Neural cell (in vitro differentiated cells): ENCODE results near the gene CCDC9. TPM values are rescaled to one million over a fixed set of nuclear protein-coding genes. Genes with fewer than 3 reads are reported as not detected.

Experiments
- H2AFZ ChIP-seq: fragments of 200-600, 300-800 bp; sonication (generic), shearing (Covaris generic); 2 replicates; pipeline ENCODE4 v1.6.0; 2014; ENCODE audit warnings: low read depth, mild to moderate bottlenecking, antibody characterized with exemption, low read length, moderate library complexity
- H3F3A ChIP-seq: fragments of 200-600 bp; shearing (Covaris generic); 2 replicates; pipeline ENCODE4 v1.6.1; 2016; ENCODE audit warnings: mild to moderate bottlenecking, moderate library complexity, mixed read lengths, antibody characterized with exemption, low read length; ENCODE audit not compliant: insufficient read depth, poor library complexity, severe bottlenecking
- H3K27ac ChIP-seq: fragments of 200-600, 300-800 bp; sonication (generic), shearing (Covaris generic); 2 replicates; pipeline ENCODE4 v1.5.1; 2014; ENCODE audit warnings: mild to moderate bottlenecking, low read length, moderate library complexity
- H3K27me3 ChIP-seq: fragments of 300-800, 200-600 bp; sonication (generic), shearing (Covaris generic); 2 replicates; pipeline ENCODE4 v1.6.0; 2014; ENCODE audit warnings: mild to moderate bottlenecking, low read depth, low read length, moderate library complexity; ENCODE audit not compliant: insufficient read depth
- H3K36me3 ChIP-seq: fragments of 300-800, 200-600 bp; sonication (generic), shearing (Covaris generic); 2 replicates; pipeline ENCODE4 v1.5.1; 2014; ENCODE audit warnings: mild to moderate bottlenecking, antibody characterized with exemption, low read length, moderate library complexity; ENCODE audit not compliant: insufficient read depth
- H3K4me2 ChIP-seq: fragments of 300-800, 200-600 bp; sonication (generic), shearing (Covaris generic); 2 replicates; pipeline ENCODE4 v1.6.0; 2014; ENCODE audit warnings: mild to moderate bottlenecking, low read length
- H3K4me3 ChIP-seq: fragments of 300-800, 200-600 bp; sonication (generic), shearing (Covaris generic); 2 replicates; pipeline ENCODE4 v1.5.1; 2014; ENCODE audit warnings: mild to moderate bottlenecking, low read length, moderate library complexity
- H3K79me2 ChIP-seq: fragments of 200-600 bp; shearing (Covaris generic); replicated peaks from 2 replicates; pipeline ENCODE4 v1.6.0; 2014; ENCODE audit warnings: mild to moderate bottlenecking, low read length, moderate library complexity; ENCODE audit not compliant: insufficient read depth
- H3K9ac ChIP-seq: fragments of 300-800, 200-600 bp; sonication (generic), shearing (Covaris generic); 2 replicates; pipeline ENCODE4 v1.6.1; 2016; ENCODE audit warnings: mild to moderate bottlenecking, low read length, mixed read lengths
- H3K9me2 ChIP-seq: fragments of 200-600 bp; shearing (Covaris generic); 2 replicates; pipeline ENCODE4 v1.6.1; 2016; ENCODE audit warnings: mild to moderate bottlenecking, low read length, mixed read lengths; ENCODE audit not compliant: insufficient read depth
- H3K9me3 ChIP-seq: fragments of 200-600, 300-800 bp; sonication (generic), shearing (Covaris generic); 2 replicates; pipeline ENCODE4 v1.6.1; 2016; ENCODE audit warnings: mild to moderate bottlenecking, mixed run types, low read length, moderate library complexity, mixed read lengths
- H4K20me1 ChIP-seq: fragments of 200-600 bp; shearing (Covaris generic); 2 replicates; pipeline ENCODE4 v1.6.1; 2016; ENCODE audit warnings: mild to moderate bottlenecking, mixed run types; ENCODE audit not compliant: insufficient read depth
- CTCF ChIP-seq: fragments of 450-650 bp; IDR thresholded peaks from 2 replicates; pipeline ENCODE4 v1.5.1; 2014; ENCODE audit warnings: antibody characterized with exemption, mild to moderate bottlenecking, moderate library complexity; ENCODE audit not compliant: poor library complexity, severe bottlenecking
- EP300 ChIP-seq: fragments of 450-650 bp; conservative IDR thresholded peaks from 2 replicates; pipeline ENCODE4 v1.6.1; 2014; ENCODE audit warnings: antibody characterized with exemption, mild to moderate bottlenecking, moderate library complexity; ENCODE audit not compliant: poor library complexity, severe bottlenecking
- EZH2 ChIP-seq: fragments of 200-600, 300-800 bp; shearing (Covaris generic), sonication (generic); IDR thresholded peaks from 2 replicates; pipeline ENCODE4 v1.6.1; 2014; ENCODE audit warnings: antibody characterized with exemption, low read length, borderline replicate concordance, mild to moderate bottlenecking; ENCODE audit not compliant: insufficient read depth, poor library complexity, severe bottlenecking
- MXI1 ChIP-seq: fragments of 450-650 bp; conservative IDR thresholded peaks from 2 replicates; pipeline ENCODE4 v1.6.1; 2014; ENCODE audit warnings: antibody characterized with exemption, mild to moderate bottlenecking; ENCODE audit not compliant: poor library complexity, severe bottlenecking
- POLR2AphosphoS5 ChIP-seq: IDR thresholded peaks from 2 replicates; pipeline ENCODE4 v1.6.1; 2012
- RAD21 ChIP-seq: fragments of 450-650 bp; conservative IDR thresholded peaks from 2 replicates; pipeline ENCODE4 v1.6.1; 2014; ENCODE audit warnings: antibody characterized with exemption, mild to moderate bottlenecking, moderate library complexity
- SMC3 ChIP-seq: fragments of 450-650 bp; conservative IDR thresholded peaks from 2 replicates; pipeline ENCODE4 v1.6.1; 2014; ENCODE audit warnings: antibody characterized with exemption, mild to moderate bottlenecking, moderate library complexity; ENCODE audit not compliant: poor library complexity
- TAF1 ChIP-seq: IDR thresholded peaks from 2 replicates; pipeline ENCODE4 v1.6.1; 2012; ENCODE audit warnings: low read depth
- polyA plus RNA-seq: library from polyadenylated mRNA; depleted of rRNA; stranded (reverse); fragments of >200 nt; gene quantifications from 2 replicates; pipeline ENCODE4 v1.2.3, GENCODE V29; 2014
- TF ChIP-seq, protein P1 (sequence below): IDR thresholded peaks from 2 replicates; pipeline ENCODE4 v1.6.1; 2012; ENCODE audit warnings: borderline replicate concordance

The CCDC9 gene
- polyA plus RNA-seq, 1 donor from 2014 or later = 2.1 TPM

DNA sequence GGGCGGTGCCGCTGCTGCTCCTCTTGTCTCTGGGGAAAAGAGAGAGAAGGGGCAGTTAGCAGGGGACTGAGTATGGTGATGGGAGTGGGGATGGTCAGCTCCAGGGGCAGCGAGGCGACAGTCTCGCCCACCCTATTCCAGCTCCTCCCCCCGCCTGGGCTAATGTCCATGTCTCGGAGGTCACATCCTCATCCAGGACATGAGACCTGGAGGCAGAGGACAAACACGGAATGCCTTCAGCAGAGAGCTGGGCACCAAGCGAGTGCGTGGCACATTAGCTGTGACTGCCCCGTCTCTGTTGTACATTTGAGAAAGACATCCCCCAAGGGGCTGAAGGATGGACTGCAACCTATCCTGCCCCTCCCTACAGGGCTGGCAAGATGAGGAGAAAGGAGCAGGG, 34.4 kb upstream of the CCDC9 start:
- Histone ChIP-seq H3K4me3 (no peak overlapping the region), H3K9me2 (no peaks in the 10 kb centered on the region), H3K36me3 (no peaks in the 10 kb centered on the region), H3K9ac (no peak overlapping the region), H3K9me3 (no peaks in the 10 kb centered on the region), H2AFZ (no peak overlapping the region), H3F3A (no peaks in the 10 kb centered on the region), H3K79me2 (no peaks in the 10 kb centered on the region), H3K27ac (no peak overlapping the region), H4K20me1 (no peaks in the 10 kb centered on the region), H3K27me3 (no peaks in the 10 kb centered on the region), H3K4me2 (no peak overlapping the region)
- TF ChIP-seq RAD21 = no peak
- TF ChIP-seq MXI1 = no peak
- no peak for TF ChIP-seq EP300
- TF ChIP-seq EZH2 = no peak
- no peak for TF ChIP-seq SMC3
- TF ChIP-seq CTCF = no peak
- TF ChIP-seq, protein P1, sequence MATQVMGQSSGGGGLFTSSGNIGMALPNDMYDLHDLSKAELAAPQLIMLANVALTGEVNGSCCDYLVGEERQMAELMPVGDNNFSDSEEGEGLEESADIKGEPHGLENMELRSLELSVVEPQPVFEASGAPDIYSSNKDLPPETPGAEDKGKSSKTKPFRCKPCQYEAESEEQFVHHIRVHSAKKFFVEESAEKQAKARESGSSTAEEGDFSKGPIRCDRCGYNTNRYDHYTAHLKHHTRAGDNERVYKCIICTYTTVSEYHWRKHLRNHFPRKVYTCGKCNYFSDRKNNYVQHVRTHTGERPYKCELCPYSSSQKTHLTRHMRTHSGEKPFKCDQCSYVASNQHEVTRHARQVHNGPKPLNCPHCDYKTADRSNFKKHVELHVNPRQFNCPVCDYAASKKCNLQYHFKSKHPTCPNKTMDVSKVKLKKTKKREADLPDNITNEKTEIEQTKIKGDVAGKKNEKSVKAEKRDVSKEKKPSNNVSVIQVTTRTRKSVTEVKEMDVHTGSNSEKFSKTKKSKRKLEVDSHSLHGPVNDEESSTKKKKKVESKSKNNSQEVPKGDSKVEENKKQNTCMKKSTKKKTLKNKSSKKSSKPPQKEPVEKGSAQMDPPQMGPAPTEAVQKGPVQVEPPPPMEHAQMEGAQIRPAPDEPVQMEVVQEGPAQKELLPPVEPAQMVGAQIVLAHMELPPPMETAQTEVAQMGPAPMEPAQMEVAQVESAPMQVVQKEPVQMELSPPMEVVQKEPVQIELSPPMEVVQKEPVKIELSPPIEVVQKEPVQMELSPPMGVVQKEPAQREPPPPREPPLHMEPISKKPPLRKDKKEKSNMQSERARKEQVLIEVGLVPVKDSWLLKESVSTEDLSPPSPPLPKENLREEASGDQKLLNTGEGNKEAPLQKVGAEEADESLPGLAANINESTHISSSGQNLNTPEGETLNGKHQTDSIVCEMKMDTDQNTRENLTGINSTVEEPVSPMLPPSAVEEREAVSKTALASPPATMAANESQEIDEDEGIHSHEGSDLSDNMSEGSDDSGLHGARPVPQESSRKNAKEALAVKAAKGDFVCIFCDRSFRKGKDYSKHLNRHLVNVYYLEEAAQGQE = no peak
- TF ChIP-seq POLR2AphosphoS5 = no peak
- TF ChIP-seq TAF1 = no peak

GRCh38 chr19:47225746-47226425, 30.4 kb upstream of the CCDC9 start:
- Histone ChIP-seq H3K4me3 (peak overlapping the region; percentile 67), H3K79me2 (no peaks in the 10 kb centered on the region), H3K9me2 (no peaks in the 10 kb centered on the region), H3K9ac (peak overlapping the region; percentile 84), H2AFZ (peak overlapping the region; percentile 34), H3F3A (no peaks in the 10 kb centered on the region), H3K9me3 (no peaks in the 10 kb centered on the region), H3K27me3 (no peaks in the 10 kb centered on the region), H4K20me1 (no peaks in the 10 kb centered on the region), H3K27ac (peak overlapping the region; percentile 78), H3K4me2 (peak overlapping the region; percentile 68), H3K36me3 (no peaks in the 10 kb centered on the region)
- TF ChIP-seq MXI1 (no peak), CTCF (peak; percentile 56), POLR2AphosphoS5 (peak; percentile 95), RAD21 (no peak), EZH2 (no peak), EP300 (peak; percentile 44), TAF1 (no peak), SMC3 (no peak)
- TF ChIP-seq, protein P1 = peak; percentile 58
